K562 (cell line): ENCODE measurements around the gene IGFALS. TPM values are rescaled to one million over a fixed set of nuclear protein-coding genes. Genes with fewer than 3 reads are reported as not detected.

Experiments used
- ATAC-seq: fragments of 200-7000 bp; cut with Tn5 transposase; 3 replicates; pipeline ENCODE4 v1.9.1; 2020; ENCODE audit warnings: moderate library complexity
- BruUV-seq: library from RNA; stranded (reverse); fragments of 400-500 nt; replicated peaks from 2 replicates; lab custom pipeline; 2021; lab: Mats Ljungman, UMichigan
- CTCF ChIA-PET: fragments of 300-600 bp; formaldehyde crosslinking; extraction: SDS; loops from one replicate; lab custom pipeline; 2021; ENCODE audit warnings: low intra/inter-chr PET ratio; lab: Yijun Ruan, JAX
- POLR2A ChIA-PET: fragments of 300-600, 350-650 bp; sonication (Branson Sonifier 250); formaldehyde crosslinking; extraction: SDS; loops from one replicate; lab custom pipeline; 2021; ENCODE audit warnings: antibody characterized with exemption, inconsistent platforms; lab: Yijun Ruan, JAX
- DNase-seq, 4 experiments: peaks; one replicate each; pipeline versions ENCODE4 v3.0.0 to v3.0.0-alpha.2; 2011 to 2018; ENCODE audit warnings: low spot score in 3 of 4, mixed read lengths in 3 of 4; ENCODE audit errors: extremely low read depth in 1 of 4
- FAIRE-seq: peaks from 2 replicates; lab custom pipeline; 2011; peaks lifted over from hg19 to GRCh38; lab: Jason Lieb, UNC
- H2AFZ ChIP-seq: 2 replicates; pipeline ENCODE4 v1.6.0; 2011; ENCODE audit warnings: low read depth, low read length, control low read depth, inconsistent platforms
- H3K27ac ChIP-seq: fragments of 200-600 bp; 3 replicates; pipeline ENCODE4 v1.8.0; 2011; ENCODE audit warnings: low read depth, mild to moderate bottlenecking, control low read depth, inconsistent platforms, low read length, moderate library complexity, mixed read lengths; ENCODE audit errors: extremely low read depth
- H3K27me3 ChIP-seq, 2 experiments: fragments of 300-600 bp in 1 of 2; 2 replicates in 1 of 2; 3 replicates in 1 of 2; pipeline versions ENCODE4 v1.6.0 to v1.8.0; 2011; ENCODE audit warnings: inconsistent platforms in 2 of 2, low read length in 2 of 2, mild to moderate bottlenecking in 1 of 2, mixed read lengths in 1 of 2, moderate library complexity in 1 of 2; ENCODE audit not compliant: control insufficient read depth in 2 of 2, insufficient read depth in 2 of 2
- H3K36me3 ChIP-seq: fragments of 300-600 bp; 3 replicates; pipeline ENCODE4 v1.8.0; 2011; ENCODE audit warnings: mild to moderate bottlenecking, low read length, inconsistent platforms; ENCODE audit not compliant: control insufficient read depth, insufficient read depth
- H3K4me1 ChIP-seq, 2 experiments: fragments of 200-600 bp in 1 of 2; replicated peaks in 1 of 2; 2 replicates in 1 of 2; 3 replicates in 1 of 2; pipeline versions ENCODE4 v1.5.1 to v1.8.0; 2011; ENCODE audit warnings: inconsistent platforms in 2 of 2, low read length in 2 of 2, mild to moderate bottlenecking in 1 of 2, mixed read lengths in 1 of 2, moderate library complexity in 1 of 2; ENCODE audit not compliant: control insufficient read depth in 2 of 2, insufficient read depth in 2 of 2
- H3K4me2 ChIP-seq: 2 replicates; pipeline ENCODE4 v1.6.1; 2011; ENCODE audit warnings: low read length, control low read depth, inconsistent platforms, mixed read lengths; ENCODE audit not compliant: insufficient read depth
- H3K4me3 ChIP-seq: fragments of 200-600 bp; sonication (generic), shearing (Covaris generic); 2 replicates; pipeline ENCODE4 v1.5.1; 2016; ENCODE audit warnings: control low read depth, inconsistent platforms
- H3K79me2 ChIP-seq: fragments of 200-600 bp; 3 replicates; pipeline ENCODE4 v1.8.0; 2011; ENCODE audit warnings: low read length, inconsistent platforms; ENCODE audit not compliant: control insufficient read depth, insufficient read depth
- H3K9ac ChIP-seq, 2 experiments: 2 replicates each; pipeline versions ENCODE4 v1.6.0 to v1.6.1; 2011; ENCODE audit warnings: low read depth in 2 of 2, low read length in 2 of 2, control low read depth in 1 of 2, inconsistent platforms in 1 of 2, mild to moderate bottlenecking in 1 of 2, mixed read lengths in 1 of 2; ENCODE audit not compliant: insufficient read depth in 1 of 2
- H3K9me1 ChIP-seq: one replicate; pipeline ENCODE4 v1.6.0; 2011; ENCODE audit warnings: inconsistent platforms, mild to moderate bottlenecking, low read length, moderate library complexity; ENCODE audit not compliant: control insufficient read depth, insufficient read depth
- H3K9me3 ChIP-seq: replicated peaks from 2 replicates; pipeline ENCODE4 v1.5.1; 2011; ENCODE audit warnings: low read depth, low read length, inconsistent platforms; ENCODE audit not compliant: control insufficient read depth, insufficient read depth
- H4K20me1 ChIP-seq: replicated peaks from 2 replicates; pipeline ENCODE4 v1.6.1; 2011; ENCODE audit warnings: low read length, inconsistent platforms, mixed read lengths; ENCODE audit not compliant: control insufficient read depth, insufficient read depth
- C11orf30 ChIP-seq: fragments of 450-650 bp; IDR thresholded peaks from 2 replicates; pipeline ENCODE4 v1.6.1; 2016; ENCODE audit warnings: low read depth, mild to moderate bottlenecking
- JUND ChIP-seq, 2 experiments: IDR thresholded peaks; 2 replicates in 1 of 2; 3 replicates in 1 of 2; pipeline ENCODE4 v1.6.1; 2011; ENCODE audit warnings: borderline replicate concordance in 2 of 2, low read depth in 2 of 2, low read length in 2 of 2, improper control_type of control experiment in 1 of 2, missing biosample characterization in 1 of 2, missing genetic modification characterization in 1 of 2, missing genetic modification reagents in 1 of 2
- KLF13 ChIP-seq: fragments of 450-650 bp; IDR thresholded peaks from 2 replicates; pipeline ENCODE4 v1.6.1; 2016; ENCODE audit warnings: missing genetic modification characterization, low read depth, mild to moderate bottlenecking, missing compliant biosample characterization, moderate library complexity, borderline replicate concordance
- NFATC3 ChIP-seq: fragments of 450-650 bp; IDR thresholded peaks from 2 replicates; pipeline ENCODE4 v1.6.1; 2017; ENCODE audit warnings: mild to moderate bottlenecking
- RFX7 ChIP-seq: fragments of 250-450 bp; sonication (Bioruptor Pico); IDR thresholded peaks from 2 replicates; pipeline ENCODE4 v1.5.1; 2021; ENCODE audit warnings: mild to moderate bottlenecking
- SLC30A9 ChIP-seq: fragments of 250-450 bp; sonication (Bioruptor Pico); IDR thresholded peaks from 2 replicates; pipeline ENCODE4 v1.8.0; 2022; ENCODE audit warnings: mild to moderate bottlenecking, moderate library complexity
- ZNF316 ChIP-seq: fragments of 450-650 bp; IDR thresholded peaks from 2 replicates; pipeline ENCODE4 v1.6.1; 2016
- ZZZ3 ChIP-seq: fragments of 450-650 bp; IDR thresholded peaks from 2 replicates; pipeline ENCODE4 v1.6.1; 2016; ENCODE audit warnings: antibody characterized with exemption, mild to moderate bottlenecking, moderate library complexity
- WGBS: fragments of 100-300 bp; shearing (Covaris generic); methylation state at CpG from one replicate; pipeline ENCODE4 v1.1.6; 2016; ENCODE audit warnings: low coverage, mixed read lengths; ENCODE audit not compliant: insufficient coverage; ENCODE audit errors: missing lambda C conversion rate; 5-methylcytosine and 5-hydroxymethylcytosine counted together
- in situ Hi-C: fragments of 300-500 bp; cut with MboI; formaldehyde crosslinking; loops from 4 replicates; pipeline ENCODE4 v1.15.0; 2018; ENCODE audit warnings: inconsistent platforms, mixed read lengths
- intact Hi-C: fragments of 100-400 bp; cut with micrococcal nuclease; formaldehyde crosslinking; loops from 2 replicates; pipeline ENCODE4 v1.14.2; 2022
- polyA plus RNA-seq, 8 experiments: library from polyadenylated mRNA; depleted of rRNA in 4 of 8; stranded (reverse) in 5 of 8; unstranded in 3 of 8; fragments of >200 nt; fragmentation: Nextera tagmentation in 2 of 8; fragmentation: Illumina TruSeq in 1 of 8; extraction: Ambion mirVana in 2 of 8; extraction: Trizol in 1 of 8; gene quantifications; 2 replicates each; pipeline versions ENCODE4 v1.2.1 to v1.2.3, GENCODE V29; 2011 to 2014; ENCODE audit warnings: inconsistent platforms in 1 of 8, missing spikeins in 1 of 8
- total RNA-seq, 7 experiments: library from RNA; depleted of rRNA in 6 of 7; stranded (reverse); fragments of >200 nt in 6 of 7; fragmentation: Illumina TruSeq in 2 of 7; extraction: Trizol in 2 of 7; gene quantifications; 2 replicates each; pipeline versions ENCODE4 v1.2.1 to v1.2.3, GENCODE V29; 2011 to 2021; ENCODE audit warnings: low replicate concordance in 1 of 7
- TF ChIP-seq, protein P1 (sequence below): fragments of 250-450 bp; sonication (Bioruptor Pico); IDR thresholded peaks from 2 replicates; pipeline ENCODE4 v1.8.0; 2021; ENCODE audit warnings: borderline replicate concordance, mild to moderate bottlenecking, moderate library complexity; ENCODE audit not compliant: poor library complexity, severe bottlenecking

IGFALS gene
- total and polyA plus RNA-seq, 9 of the 15 experiments (the other 6 are each of a cell fraction or from before 2014, with no cell fraction given) = not detected

DNA sequence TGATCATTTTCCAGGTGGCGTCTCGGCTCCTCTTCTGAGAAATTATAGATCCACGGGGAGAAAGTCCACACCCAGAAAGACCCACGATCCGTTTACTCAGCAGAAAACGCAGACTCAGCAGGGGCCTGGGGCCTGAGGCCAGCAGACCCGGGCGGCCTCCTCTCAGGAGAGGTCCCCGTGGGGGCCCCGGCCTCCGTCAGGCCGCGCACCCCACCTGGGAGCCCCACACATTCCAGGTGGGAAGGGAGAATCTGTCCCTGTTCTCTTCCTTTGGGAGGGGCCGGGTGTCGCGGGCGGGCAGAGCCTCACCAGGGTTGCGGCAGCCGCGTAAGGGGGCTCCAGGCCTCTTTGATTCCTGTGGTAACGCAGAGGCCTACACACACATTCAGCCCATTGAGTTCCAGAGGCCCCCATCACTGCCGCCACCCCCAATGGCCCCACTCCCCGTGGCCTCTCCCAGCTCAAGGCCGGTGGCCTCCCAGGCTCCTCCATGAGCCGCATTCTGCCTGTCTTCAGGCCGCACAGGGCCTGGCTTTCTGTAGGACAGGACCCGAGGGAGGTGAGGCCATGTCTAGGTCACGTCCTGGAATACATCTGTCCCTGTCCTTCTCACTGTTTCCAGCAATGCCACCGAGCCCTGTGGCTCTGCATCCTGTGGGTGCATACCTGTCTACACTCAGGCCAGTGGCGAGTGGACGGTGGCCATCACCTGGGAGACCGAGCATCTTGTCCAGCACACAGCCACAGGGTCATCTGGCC, 1.6 kb upstream of the IGFALS start:
- Histone ChIP-seq H2AFZ (no peak overlapping the region), H3K9ac (no peak overlapping the region), H4K20me1 (no peaks in the 10 kb centered on the region), H3K4me2 (no peak overlapping the region), H3K27me3 (no peaks in the 10 kb centered on the region), H3K27ac (no peak overlapping the region), H3K4me3 (no peak overlapping the region), H3K9me1 (no peaks in the 10 kb centered on the region), H3K79me2 (no peaks in the 10 kb centered on the region), H3K4me1 (peaks cover 0 to 36% of the 10 kb centered on the region in 2 experiments; a peak in 2 of 5 replicates), H3K36me3 (peaks cover 3% of the 10 kb centered on the region; the same call in 1 of the 3 replicates), H3K9me3 (no peaks in the 10 kb centered on the region)
- TF ChIP-seq ZNF316 (peak; percentile 40), C11orf30 (peak; percentile 30; the same call in 1 of the 2 replicates), SLC30A9 (CRISPR knock-in tag) (no peak), NFATC3 (no peak), RFX7 (no peak), ZZZ3 (no peak), KLF13 (tag) (no peak), JUND (IDR thresholded peaks at IDR 0.05; ENCODE audit: borderline replicate concordance, low read depth, low read length) (no peak), JUND (tag; IDR thresholded peaks at IDR 0.05; ENCODE audit: borderline replicate concordance, low read depth, low read length) (no peak)
- TF ChIP-seq, protein P1, sequence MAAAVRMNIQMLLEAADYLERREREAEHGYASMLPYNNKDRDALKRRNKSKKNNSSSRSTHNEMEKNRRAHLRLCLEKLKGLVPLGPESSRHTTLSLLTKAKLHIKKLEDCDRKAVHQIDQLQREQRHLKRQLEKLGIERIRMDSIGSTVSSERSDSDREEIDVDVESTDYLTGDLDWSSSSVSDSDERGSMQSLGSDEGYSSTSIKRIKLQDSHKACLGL = no peak
- in situ Hi-C loops = no loop called here
- CTCF ChIA-PET = no interaction called here
- POLR2A ChIA-PET = no interaction called here
- DNase-seq (no peak), ATAC-seq (no peak), FAIRE-seq (no peak)
- BruUV-seq = no TSS peak
- intact Hi-C loops = no loop called here
- WGBS = 86% methylated on average over 21 of the region's 32 CpGs
